Measurements from ENCODE around the gene CYFIP1. TPM values are rescaled to one million over a fixed set of nuclear protein-coding genes. Genes with fewer than 3 reads are reported as not detected.

CYFIP1 gene
- polyA plus RNA-seq, 1 donor from 2014 or later: 9.3 TPM

DNA sequence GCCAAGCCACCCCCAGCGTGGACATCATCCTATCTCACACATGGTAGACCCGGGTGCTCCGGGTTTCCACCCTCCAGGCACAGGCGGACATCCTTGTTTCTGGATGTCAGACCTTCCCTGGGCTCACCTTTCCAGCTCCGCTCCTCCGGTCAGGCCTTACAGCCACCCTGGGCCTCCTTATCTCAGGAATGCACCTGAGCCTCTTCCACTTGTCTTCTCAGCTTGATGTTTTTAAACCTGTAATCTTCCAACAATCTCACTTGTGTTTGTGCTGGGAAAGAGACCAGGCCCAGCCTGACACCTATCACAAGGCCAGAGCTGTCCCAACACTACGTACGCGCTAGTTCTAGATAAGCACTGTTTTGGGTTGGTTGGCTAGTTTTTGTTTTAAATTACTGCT lies 87.8 kb downstream of the CYFIP1 start:
- H3K27ac ChIP-seq (ENCODE audit: low read length): no peak overlapping the region
- H3K79me2 ChIP-seq (replicated peaks; ENCODE audit: insufficient read depth, low read length): no peaks in the 10 kb centered on the region

DNA sequence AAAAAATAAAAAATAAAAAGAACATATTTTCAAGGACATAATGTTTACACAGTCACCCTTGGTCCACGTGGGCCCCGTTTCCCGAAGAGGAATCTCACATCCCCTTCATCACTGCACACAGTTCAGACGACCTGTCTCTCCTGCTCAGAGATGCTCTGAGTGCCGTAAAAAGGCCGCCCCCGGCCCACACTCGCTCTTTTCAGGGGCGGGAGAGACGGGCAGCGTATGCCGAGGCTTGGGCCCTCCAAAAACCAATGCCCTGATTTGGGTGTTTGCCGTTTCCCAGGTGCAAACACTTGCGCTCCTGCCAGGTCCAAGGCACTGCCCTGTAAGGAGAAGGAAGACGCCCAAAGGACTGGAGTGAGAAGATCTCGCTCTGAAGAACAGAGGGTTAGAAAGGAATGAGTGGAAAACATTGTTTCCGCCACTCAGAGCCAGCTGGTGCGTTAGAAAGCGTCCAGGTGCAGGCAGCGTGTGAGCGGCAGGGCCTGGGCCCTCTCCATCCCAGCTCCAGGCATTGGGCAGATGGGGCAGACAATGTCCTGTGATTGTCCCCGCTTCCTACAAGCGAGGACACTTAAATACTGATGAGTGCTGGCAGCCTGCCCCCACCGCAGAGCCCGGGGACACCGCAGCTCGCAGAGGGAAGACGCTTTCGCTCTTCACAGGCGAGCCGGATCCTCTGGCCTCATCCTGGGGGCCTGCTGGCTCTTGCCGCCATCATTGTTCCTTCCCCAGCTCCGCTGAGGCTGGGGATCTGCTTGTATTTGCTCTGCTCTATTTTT lies 88.5 kb downstream of the CYFIP1 start:
- Histone ChIP-seq H3K9ac (ENCODE audit: low read length) (no peak overlapping the region), H3K36me3 (ENCODE audit: insufficient read depth, low read length) (no peaks in the 10 kb centered on the region), H3K4me3 (ENCODE audit: low read length) (no peak overlapping the region), H3K9me3 (ENCODE audit: low read length) (no peaks in the 10 kb centered on the region), H3K27ac (ENCODE audit: low read length) (no peak overlapping the region), H3K9me2 (ENCODE audit: insufficient read depth, low read length) (no peaks in the 10 kb centered on the region), H3K79me2 (replicated peaks; ENCODE audit: insufficient read depth, low read length) (no peaks in the 10 kb centered on the region), H3F3A (ENCODE audit: insufficient read depth, low read length, poor library complexity, severe bottlenecking) (no peaks in the 10 kb centered on the region), H3K27me3 (ENCODE audit: insufficient read depth, low read depth, low read length) (no peaks in the 10 kb centered on the region), H3K4me2 (ENCODE audit: low read length) (no peak overlapping the region), H2AFZ (ENCODE audit: low read depth, low read length) (no peak overlapping the region), H4K20me1 (ENCODE audit: insufficient read depth) (no peaks in the 10 kb centered on the region)
- TF ChIP-seq RAD21 (conservative IDR thresholded peaks at IDR 0.05) (no peak), EZH2 (IDR thresholded peaks at IDR 0.05; ENCODE audit: borderline replicate concordance, insufficient read depth, low read length, poor library complexity, severe bottlenecking) (no peak), TAF1 (IDR thresholded peaks at IDR 0.05; ENCODE audit: low read depth) (no peak), POLR2AphosphoS5 (IDR thresholded peaks at IDR 0.05) (no peak), MXI1 (conservative IDR thresholded peaks at IDR 0.05; ENCODE audit: poor library complexity, severe bottlenecking) (no peak), EP300 (conservative IDR thresholded peaks at IDR 0.05; ENCODE audit: poor library complexity, severe bottlenecking) (no peak), SMC3 (conservative IDR thresholded peaks at IDR 0.05; ENCODE audit: poor library complexity) (no peak)
- TF ChIP-seq, protein P1, sequence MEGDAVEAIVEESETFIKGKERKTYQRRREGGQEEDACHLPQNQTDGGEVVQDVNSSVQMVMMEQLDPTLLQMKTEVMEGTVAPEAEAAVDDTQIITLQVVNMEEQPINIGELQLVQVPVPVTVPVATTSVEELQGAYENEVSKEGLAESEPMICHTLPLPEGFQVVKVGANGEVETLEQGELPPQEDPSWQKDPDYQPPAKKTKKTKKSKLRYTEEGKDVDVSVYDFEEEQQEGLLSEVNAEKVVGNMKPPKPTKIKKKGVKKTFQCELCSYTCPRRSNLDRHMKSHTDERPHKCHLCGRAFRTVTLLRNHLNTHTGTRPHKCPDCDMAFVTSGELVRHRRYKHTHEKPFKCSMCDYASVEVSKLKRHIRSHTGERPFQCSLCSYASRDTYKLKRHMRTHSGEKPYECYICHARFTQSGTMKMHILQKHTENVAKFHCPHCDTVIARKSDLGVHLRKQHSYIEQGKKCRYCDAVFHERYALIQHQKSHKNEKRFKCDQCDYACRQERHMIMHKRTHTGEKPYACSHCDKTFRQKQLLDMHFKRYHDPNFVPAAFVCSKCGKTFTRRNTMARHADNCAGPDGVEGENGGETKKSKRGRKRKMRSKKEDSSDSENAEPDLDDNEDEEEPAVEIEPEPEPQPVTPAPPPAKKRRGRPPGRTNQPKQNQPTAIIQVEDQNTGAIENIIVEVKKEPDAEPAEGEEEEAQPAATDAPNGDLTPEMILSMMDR (IDR thresholded peaks at IDR 0.05; ENCODE audit: poor library complexity, severe bottlenecking): no peak
- TF ChIP-seq, protein P2, sequence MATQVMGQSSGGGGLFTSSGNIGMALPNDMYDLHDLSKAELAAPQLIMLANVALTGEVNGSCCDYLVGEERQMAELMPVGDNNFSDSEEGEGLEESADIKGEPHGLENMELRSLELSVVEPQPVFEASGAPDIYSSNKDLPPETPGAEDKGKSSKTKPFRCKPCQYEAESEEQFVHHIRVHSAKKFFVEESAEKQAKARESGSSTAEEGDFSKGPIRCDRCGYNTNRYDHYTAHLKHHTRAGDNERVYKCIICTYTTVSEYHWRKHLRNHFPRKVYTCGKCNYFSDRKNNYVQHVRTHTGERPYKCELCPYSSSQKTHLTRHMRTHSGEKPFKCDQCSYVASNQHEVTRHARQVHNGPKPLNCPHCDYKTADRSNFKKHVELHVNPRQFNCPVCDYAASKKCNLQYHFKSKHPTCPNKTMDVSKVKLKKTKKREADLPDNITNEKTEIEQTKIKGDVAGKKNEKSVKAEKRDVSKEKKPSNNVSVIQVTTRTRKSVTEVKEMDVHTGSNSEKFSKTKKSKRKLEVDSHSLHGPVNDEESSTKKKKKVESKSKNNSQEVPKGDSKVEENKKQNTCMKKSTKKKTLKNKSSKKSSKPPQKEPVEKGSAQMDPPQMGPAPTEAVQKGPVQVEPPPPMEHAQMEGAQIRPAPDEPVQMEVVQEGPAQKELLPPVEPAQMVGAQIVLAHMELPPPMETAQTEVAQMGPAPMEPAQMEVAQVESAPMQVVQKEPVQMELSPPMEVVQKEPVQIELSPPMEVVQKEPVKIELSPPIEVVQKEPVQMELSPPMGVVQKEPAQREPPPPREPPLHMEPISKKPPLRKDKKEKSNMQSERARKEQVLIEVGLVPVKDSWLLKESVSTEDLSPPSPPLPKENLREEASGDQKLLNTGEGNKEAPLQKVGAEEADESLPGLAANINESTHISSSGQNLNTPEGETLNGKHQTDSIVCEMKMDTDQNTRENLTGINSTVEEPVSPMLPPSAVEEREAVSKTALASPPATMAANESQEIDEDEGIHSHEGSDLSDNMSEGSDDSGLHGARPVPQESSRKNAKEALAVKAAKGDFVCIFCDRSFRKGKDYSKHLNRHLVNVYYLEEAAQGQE (IDR thresholded peaks at IDR 0.05; ENCODE audit: borderline replicate concordance): no peak

More for the DNA sequence above, 87.8 kb downstream of the CYFIP1 start:
- no peaks in the 10 kb centered on the region for H4K20me1 ChIP-seq (ENCODE audit: insufficient read depth)
- no peaks in the 10 kb centered on the region for H3K9me2 ChIP-seq (ENCODE audit: insufficient read depth, low read length)
- H3K9ac ChIP-seq (ENCODE audit: low read length): no peak overlapping the region
- H3K9me3 ChIP-seq (ENCODE audit: low read length): no peaks in the 10 kb centered on the region
- H3K4me2 ChIP-seq (ENCODE audit: low read length): no peak overlapping the region
- no peak overlapping the region for H2AFZ ChIP-seq (ENCODE audit: low read depth, low read length)
- H3F3A ChIP-seq (ENCODE audit: insufficient read depth, low read length, poor library complexity, severe bottlenecking): no peaks in the 10 kb centered on the region
- no peaks in the 10 kb centered on the region for H3K27me3 ChIP-seq (ENCODE audit: insufficient read depth, low read depth, low read length)
- TF ChIP-seq RAD21 (conservative IDR thresholded peaks at IDR 0.05): no peak
- no peak for TF ChIP-seq POLR2AphosphoS5 (IDR thresholded peaks at IDR 0.05)
- no peak for TF ChIP-seq TAF1 (IDR thresholded peaks at IDR 0.05; ENCODE audit: low read depth)
- TF ChIP-seq, protein P2 (IDR thresholded peaks at IDR 0.05; ENCODE audit: borderline replicate concordance): no peak
- TF ChIP-seq, protein P1 (IDR thresholded peaks at IDR 0.05; ENCODE audit: poor library complexity, severe bottlenecking): no peak
- no peak for TF ChIP-seq EP300 (conservative IDR thresholded peaks at IDR 0.05; ENCODE audit: poor library complexity, severe bottlenecking)
- TF ChIP-seq EZH2 (IDR thresholded peaks at IDR 0.05; ENCODE audit: borderline replicate concordance, insufficient read depth, low read length, poor library complexity, severe bottlenecking): no peak
- TF ChIP-seq SMC3 (conservative IDR thresholded peaks at IDR 0.05; ENCODE audit: poor library complexity): no peak
- TF ChIP-seq MXI1 (conservative IDR thresholded peaks at IDR 0.05; ENCODE audit: poor library complexity, severe bottlenecking): no peak
- H3K4me3 ChIP-seq (ENCODE audit: low read length): no peak overlapping the region
- no peaks in the 10 kb centered on the region for H3K36me3 ChIP-seq (ENCODE audit: insufficient read depth, low read length)

All from neural cell (in vitro differentiated cells).